HepG2 (cell line): ENCODE measurements around the gene SLC8A2. TPM values are rescaled to one million over a fixed set of nuclear protein-coding genes. Genes with fewer than 3 reads are reported as not detected.

ENCODE experiments used
- AGO2 ChIP-seq: fragments of 200-400 bp; formaldehyde crosslinking; optimal IDR thresholded peaks from 2 replicates; pipeline ENCODE3; 2017; ENCODE audit warnings: mild to moderate bottlenecking, low read depth, low read length, moderate library complexity
- ELF3 ChIP-seq: IDR thresholded peaks from 2 replicates; pipeline ENCODE4 v1.6.1; 2016; ENCODE audit warnings: missing genetic modification reagents, missing compliant biosample characterization
- EZH2 ChIP-seq: conservative IDR thresholded peaks from 2 replicates; pipeline ENCODE4 v1.6.1; 2012; ENCODE audit warnings: mild to moderate bottlenecking, low read depth, low read length, moderate library complexity
- HMGA1 ChIP-seq: sonication (generic); formaldehyde crosslinking; conservative IDR thresholded peaks from 2 replicates; pipeline ENCODE4 v1.4.0; 2020; ENCODE audit warnings: missing genetic modification reagents
- MIER2 ChIP-seq: IDR thresholded peaks from 2 replicates; pipeline ENCODE4 v1.6.1; 2016; ENCODE audit warnings: missing biosample characterization, missing genetic modification reagents
- MLLT10 ChIP-seq: sonication (generic); formaldehyde crosslinking; IDR thresholded peaks from 2 replicates; pipeline ENCODE4 v1.4.0; 2020; ENCODE audit warnings: missing genetic modification reagents
- NR3C1 ChIP-seq: sonication (generic); formaldehyde crosslinking; IDR thresholded peaks from 2 replicates; pipeline ENCODE4 v1.4.0; 2020; ENCODE audit warnings: missing genetic modification reagents
- RXRB ChIP-seq: IDR thresholded peaks from 2 replicates; pipeline ENCODE4 v1.6.1; 2016; ENCODE audit warnings: borderline replicate concordance, missing genetic modification reagents, missing compliant biosample characterization
- SP5 ChIP-seq: IDR thresholded peaks from 2 replicates; pipeline ENCODE4 v1.6.1; 2016; ENCODE audit warnings: low read depth, borderline replicate concordance
- ZNF234 ChIP-seq: sonication (generic); formaldehyde crosslinking; conservative IDR thresholded peaks from 2 replicates; pipeline ENCODE4 v1.5.1; 2020; ENCODE audit warnings: mild to moderate bottlenecking, missing genetic modification reagents
- ZNF326 ChIP-seq: sonication (generic); formaldehyde crosslinking; IDR thresholded peaks from 2 replicates; pipeline ENCODE4 v1.4.0; 2020; ENCODE audit warnings: missing genetic modification reagents, borderline replicate concordance
- ZNF614 ChIP-seq: IDR thresholded peaks from 2 replicates; pipeline ENCODE4 v1.6.1; 2018; ENCODE audit warnings: missing biosample characterization, missing genetic modification reagents, inconsistent platforms, borderline replicate concordance
- ZNF616 ChIP-seq: sonication (generic); formaldehyde crosslinking; IDR thresholded peaks from 2 replicates; pipeline ENCODE4 v1.5.0; 2020; ENCODE audit warnings: low read depth, mild to moderate bottlenecking, missing genetic modification reagents
- polyA plus RNA-seq, 8 experiments: library from polyadenylated mRNA; depleted of rRNA in 3 of 8; stranded (reverse) in 7 of 8; unstranded in 1 of 8; fragments of >200 nt; fragmentation: Illumina TruSeq in 4 of 8; extraction: Trizol in 4 of 8; gene quantifications; 2 replicates each; pipeline versions ENCODE4 v1.2.1 to v1.2.3, GENCODE V29; 2011 to 2016; ENCODE audit warnings: low read depth in 4 of 8, missing spikeins in 1 of 8, mixed read lengths in 1 of 8; ENCODE audit not compliant: insufficient read depth in 1 of 8
- total RNA-seq, 5 experiments: library from RNA; depleted of rRNA; stranded (reverse); fragments of >200 nt; fragmentation: Illumina TruSeq; extraction: Trizol; gene quantifications; 2 replicates each; pipeline ENCODE4 v1.2.3, GENCODE V29; 2016; ENCODE audit warnings: low read depth in 1 of 5
- TF ChIP-seq, protein P1 (sequence below): sonication (generic); formaldehyde crosslinking; IDR thresholded peaks from 2 replicates; pipeline ENCODE4 v1.4.0; 2020; ENCODE audit warnings: missing genetic modification reagents
- TF ChIP-seq, protein P2 (sequence below): sonication (generic); formaldehyde crosslinking; IDR thresholded peaks from 2 replicates; pipeline ENCODE4 v1.4.0; 2020; ENCODE audit warnings: missing genetic modification reagents
- TF ChIP-seq, protein P3 (sequence below): sonication (generic); formaldehyde crosslinking; IDR thresholded peaks from 2 replicates; pipeline ENCODE4 v1.9.0; 2021; ENCODE audit warnings: missing genetic modification reagents, mild to moderate bottlenecking, borderline replicate concordance
- TF ChIP-seq, protein P4 (sequence below): sonication (generic); formaldehyde crosslinking; IDR thresholded peaks from 2 replicates; pipeline ENCODE4 v1.4.0; 2020; ENCODE audit warnings: missing genetic modification reagents
- TF ChIP-seq, protein P5 (sequence below): sonication (generic); formaldehyde crosslinking; IDR thresholded peaks from 2 replicates; pipeline ENCODE4 v1.5.0; 2020; ENCODE audit warnings: mild to moderate bottlenecking, missing genetic modification reagents, moderate library complexity

Gene SLC8A2
- total and polyA plus RNA-seq, 2 of the 13 experiments (the other 11 are each of a cell fraction or from before 2014, with no cell fraction given), result 0.02 TPM; not detected in 1

DNA sequence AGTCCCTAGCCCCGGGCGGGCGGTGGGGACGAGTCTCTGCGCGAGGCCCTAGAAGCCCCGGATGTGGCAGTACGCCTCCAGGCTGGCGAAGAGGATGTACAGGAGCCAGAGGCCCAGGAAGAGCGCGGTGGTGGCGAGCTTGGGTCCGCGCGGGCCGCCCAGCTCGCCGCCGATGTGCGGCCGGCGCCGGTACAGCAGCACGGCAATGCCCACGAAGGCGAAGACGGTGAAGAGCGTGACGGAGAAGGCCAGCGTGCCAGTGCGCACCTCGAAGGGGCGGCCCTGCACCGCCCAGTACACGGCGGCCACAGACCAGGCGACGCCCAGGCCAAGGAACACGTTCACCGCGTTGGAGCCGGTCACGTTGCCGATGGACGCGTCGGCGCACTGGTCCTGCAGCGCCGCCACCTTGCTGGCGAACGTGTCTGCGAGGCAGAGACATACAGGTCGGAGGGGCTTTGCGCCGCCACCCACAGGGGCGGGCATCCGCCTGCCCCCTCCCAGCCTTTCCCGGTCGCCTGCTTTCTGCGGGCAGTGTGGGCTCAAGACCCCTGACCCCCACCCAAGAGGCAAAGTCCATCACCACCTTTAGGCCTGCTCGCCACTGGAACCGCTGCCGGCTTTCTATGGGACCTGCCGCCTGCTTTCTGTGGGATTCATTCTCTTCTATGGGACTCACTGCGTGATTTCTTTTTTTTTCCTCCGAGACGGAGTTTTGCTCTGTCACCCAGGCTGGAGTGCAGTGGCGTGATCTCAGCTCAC, 41.5 kb downstream of the SLC8A2 start (continued):
- TF ChIP-seq ELF3 (CRISPR knock-in tag) (peak; percentile 39), MLLT10 (CRISPR knock-in tag) (no peak), ZNF326 (CRISPR knock-in tag) (no peak), ZNF234 (CRISPR knock-in tag) (no peak), ZNF616 (peak; percentile 94), NR3C1 (CRISPR knock-in tag) (no peak), RXRB (CRISPR knock-in tag) (peak; percentile 50), SP5 (CRISPR knock-in tag) (peak; percentile 53; the same call in 1 of the 2 replicates), AGO2 (no peak), MIER2 (CRISPR knock-in tag) (peak; percentile 68; the same call in 1 of the 2 replicates), HMGA1 (CRISPR knock-in tag) (no peak), EZH2 (no peak), ZNF614 (CRISPR knock-in tag) (peak; percentile 44; the same call in 1 of the 2 replicates)
- TF ChIP-seq, protein P1, sequence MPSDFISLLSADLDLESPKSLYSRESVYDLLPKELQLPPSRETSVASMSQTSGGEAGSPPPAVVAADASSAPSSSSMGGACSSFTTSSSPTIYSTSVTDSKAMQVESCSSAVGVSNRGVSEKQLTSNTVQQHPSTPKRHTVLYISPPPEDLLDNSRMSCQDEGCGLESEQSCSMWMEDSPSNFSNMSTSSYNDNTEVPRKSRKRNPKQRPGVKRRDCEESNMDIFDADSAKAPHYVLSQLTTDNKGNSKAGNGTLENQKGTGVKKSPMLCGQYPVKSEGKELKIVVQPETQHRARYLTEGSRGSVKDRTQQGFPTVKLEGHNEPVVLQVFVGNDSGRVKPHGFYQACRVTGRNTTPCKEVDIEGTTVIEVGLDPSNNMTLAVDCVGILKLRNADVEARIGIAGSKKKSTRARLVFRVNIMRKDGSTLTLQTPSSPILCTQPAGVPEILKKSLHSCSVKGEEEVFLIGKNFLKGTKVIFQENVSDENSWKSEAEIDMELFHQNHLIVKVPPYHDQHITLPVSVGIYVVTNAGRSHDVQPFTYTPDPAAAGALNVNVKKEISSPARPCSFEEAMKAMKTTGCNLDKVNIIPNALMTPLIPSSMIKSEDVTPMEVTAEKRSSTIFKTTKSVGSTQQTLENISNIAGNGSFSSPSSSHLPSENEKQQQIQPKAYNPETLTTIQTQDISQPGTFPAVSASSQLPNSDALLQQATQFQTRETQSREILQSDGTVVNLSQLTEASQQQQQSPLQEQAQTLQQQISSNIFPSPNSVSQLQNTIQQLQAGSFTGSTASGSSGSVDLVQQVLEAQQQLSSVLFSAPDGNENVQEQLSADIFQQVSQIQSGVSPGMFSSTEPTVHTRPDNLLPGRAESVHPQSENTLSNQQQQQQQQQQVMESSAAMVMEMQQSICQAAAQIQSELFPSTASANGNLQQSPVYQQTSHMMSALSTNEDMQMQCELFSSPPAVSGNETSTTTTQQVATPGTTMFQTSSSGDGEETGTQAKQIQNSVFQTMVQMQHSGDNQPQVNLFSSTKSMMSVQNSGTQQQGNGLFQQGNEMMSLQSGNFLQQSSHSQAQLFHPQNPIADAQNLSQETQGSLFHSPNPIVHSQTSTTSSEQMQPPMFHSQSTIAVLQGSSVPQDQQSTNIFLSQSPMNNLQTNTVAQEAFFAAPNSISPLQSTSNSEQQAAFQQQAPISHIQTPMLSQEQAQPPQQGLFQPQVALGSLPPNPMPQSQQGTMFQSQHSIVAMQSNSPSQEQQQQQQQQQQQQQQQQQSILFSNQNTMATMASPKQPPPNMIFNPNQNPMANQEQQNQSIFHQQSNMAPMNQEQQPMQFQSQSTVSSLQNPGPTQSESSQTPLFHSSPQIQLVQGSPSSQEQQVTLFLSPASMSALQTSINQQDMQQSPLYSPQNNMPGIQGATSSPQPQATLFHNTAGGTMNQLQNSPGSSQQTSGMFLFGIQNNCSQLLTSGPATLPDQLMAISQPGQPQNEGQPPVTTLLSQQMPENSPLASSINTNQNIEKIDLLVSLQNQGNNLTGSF (CRISPR knock-in tag), result no peak; the same call in 1 of the 2 replicates
- TF ChIP-seq, protein P2, sequence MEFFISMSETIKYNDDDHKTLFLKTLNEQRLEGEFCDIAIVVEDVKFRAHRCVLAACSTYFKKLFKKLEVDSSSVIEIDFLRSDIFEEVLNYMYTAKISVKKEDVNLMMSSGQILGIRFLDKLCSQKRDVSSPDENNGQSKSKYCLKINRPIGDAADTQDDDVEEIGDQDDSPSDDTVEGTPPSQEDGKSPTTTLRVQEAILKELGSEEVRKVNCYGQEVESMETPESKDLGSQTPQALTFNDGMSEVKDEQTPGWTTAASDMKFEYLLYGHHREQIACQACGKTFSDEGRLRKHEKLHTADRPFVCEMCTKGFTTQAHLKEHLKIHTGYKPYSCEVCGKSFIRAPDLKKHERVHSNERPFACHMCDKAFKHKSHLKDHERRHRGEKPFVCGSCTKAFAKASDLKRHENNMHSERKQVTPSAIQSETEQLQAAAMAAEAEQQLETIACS (CRISPR knock-in tag), result no peak
- TF ChIP-seq, protein P3, sequence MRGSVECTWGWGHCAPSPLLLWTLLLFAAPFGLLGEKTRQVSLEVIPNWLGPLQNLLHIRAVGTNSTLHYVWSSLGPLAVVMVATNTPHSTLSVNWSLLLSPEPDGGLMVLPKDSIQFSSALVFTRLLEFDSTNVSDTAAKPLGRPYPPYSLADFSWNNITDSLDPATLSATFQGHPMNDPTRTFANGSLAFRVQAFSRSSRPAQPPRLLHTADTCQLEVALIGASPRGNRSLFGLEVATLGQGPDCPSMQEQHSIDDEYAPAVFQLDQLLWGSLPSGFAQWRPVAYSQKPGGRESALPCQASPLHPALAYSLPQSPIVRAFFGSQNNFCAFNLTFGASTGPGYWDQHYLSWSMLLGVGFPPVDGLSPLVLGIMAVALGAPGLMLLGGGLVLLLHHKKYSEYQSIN (CRISPR knock-in tag), result no peak
- TF ChIP-seq, protein P4, sequence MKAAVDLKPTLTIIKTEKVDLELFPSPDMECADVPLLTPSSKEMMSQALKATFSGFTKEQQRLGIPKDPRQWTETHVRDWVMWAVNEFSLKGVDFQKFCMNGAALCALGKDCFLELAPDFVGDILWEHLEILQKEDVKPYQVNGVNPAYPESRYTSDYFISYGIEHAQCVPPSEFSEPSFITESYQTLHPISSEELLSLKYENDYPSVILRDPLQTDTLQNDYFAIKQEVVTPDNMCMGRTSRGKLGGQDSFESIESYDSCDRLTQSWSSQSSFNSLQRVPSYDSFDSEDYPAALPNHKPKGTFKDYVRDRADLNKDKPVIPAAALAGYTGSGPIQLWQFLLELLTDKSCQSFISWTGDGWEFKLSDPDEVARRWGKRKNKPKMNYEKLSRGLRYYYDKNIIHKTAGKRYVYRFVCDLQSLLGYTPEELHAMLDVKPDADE (CRISPR knock-in tag), result no peak
- TF ChIP-seq, protein P5, sequence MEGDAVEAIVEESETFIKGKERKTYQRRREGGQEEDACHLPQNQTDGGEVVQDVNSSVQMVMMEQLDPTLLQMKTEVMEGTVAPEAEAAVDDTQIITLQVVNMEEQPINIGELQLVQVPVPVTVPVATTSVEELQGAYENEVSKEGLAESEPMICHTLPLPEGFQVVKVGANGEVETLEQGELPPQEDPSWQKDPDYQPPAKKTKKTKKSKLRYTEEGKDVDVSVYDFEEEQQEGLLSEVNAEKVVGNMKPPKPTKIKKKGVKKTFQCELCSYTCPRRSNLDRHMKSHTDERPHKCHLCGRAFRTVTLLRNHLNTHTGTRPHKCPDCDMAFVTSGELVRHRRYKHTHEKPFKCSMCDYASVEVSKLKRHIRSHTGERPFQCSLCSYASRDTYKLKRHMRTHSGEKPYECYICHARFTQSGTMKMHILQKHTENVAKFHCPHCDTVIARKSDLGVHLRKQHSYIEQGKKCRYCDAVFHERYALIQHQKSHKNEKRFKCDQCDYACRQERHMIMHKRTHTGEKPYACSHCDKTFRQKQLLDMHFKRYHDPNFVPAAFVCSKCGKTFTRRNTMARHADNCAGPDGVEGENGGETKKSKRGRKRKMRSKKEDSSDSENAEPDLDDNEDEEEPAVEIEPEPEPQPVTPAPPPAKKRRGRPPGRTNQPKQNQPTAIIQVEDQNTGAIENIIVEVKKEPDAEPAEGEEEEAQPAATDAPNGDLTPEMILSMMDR (CRISPR knock-in tag), result peak; percentile 69
